WI38 (cell line): ENCODE data around the gene ADGRE2.
"Not testable (repeated sequence)": the region's sequence is repeated elsewhere in the genome, so short reads cannot be mapped to it uniquely, and the experiment has no call there.

Experiments
- H3K4me3 ChIP-seq: 2 replicates; pipeline ENCODE4 v1.5.1; 2011; ENCODE audit warnings: low read depth, mild to moderate bottlenecking, control low read depth, low read length
- CTCF ChIP-seq: IDR thresholded peaks from 2 replicates; pipeline ENCODE4 v1.5.1; 2012; ENCODE audit warnings: low read depth, mild to moderate bottlenecking, control low read depth, low read length

Gene ADGRE2

GRCh38 chr19:14778110-14778845 lies at the start of gene ADGRE2:
Gene ADGRE2, minus strand, starts transcription at chr19:14778560. Its CDS starts 1,804 bp downstream, at chr19:14776756.
- H3K4me3 ChIP-seq, result not testable (repeated sequence)

- no peak for TF ChIP-seq CTCF
- H3K4me3 ChIP-seq, result no peak overlapping the region
These were observed 47.6 kb upstream of the ADGRE2 start for GRCh38 chr19:14826006-14826405.

- no peak overlapping the region for H3K4me3 ChIP-seq
- TF ChIP-seq CTCF, result no peak
These were observed 43.6 kb upstream of the ADGRE2 start for GRCh38 chr19:14821937-14822336.

- no peak for TF ChIP-seq CTCF
These were observed 40.2 kb upstream of the ADGRE2 start for GRCh38 chr19:14818588-14818987.

GRCh38 chr19:14817052-14817451 lies 38.7 kb upstream of the ADGRE2 start:
- no peak overlapping the region for H3K4me3 ChIP-seq
- TF ChIP-seq CTCF, result no peak

More at GRCh38 chr19:14818588-14818987, 40.2 kb upstream of the ADGRE2 start:
- no peak overlapping the region for H3K4me3 ChIP-seq

GRCh38 chr19:14814982-14815652 lies 36.8 kb upstream of the ADGRE2 start:
- TF ChIP-seq CTCF, result no peak
- no peak overlapping the region for H3K4me3 ChIP-seq

- no peak overlapping the region for H3K4me3 ChIP-seq
These were observed 31.1 kb upstream of the ADGRE2 start for GRCh38 chr19:14809272-14810057.

More at GRCh38 chr19:14809272-14810057, 31.1 kb upstream of the ADGRE2 start:
- TF ChIP-seq CTCF, result no peak
